HCT116 (cell line): ENCODE results near the gene DNHD1. TPM values are rescaled to one million over a fixed set of nuclear protein-coding genes. Genes with fewer than 3 reads are reported as not detected.

Experiments used
- ATAC-seq: fragments of 200-7000 bp; cut with Tn5 transposase; 2 replicates; pipeline ENCODE4 v1.9.1; 2020; ENCODE audit warnings: mild to moderate bottlenecking, moderate library complexity
- BruUV-seq: library from RNA; stranded (reverse); fragments of 400-500 nt; replicated peaks from 2 replicates; lab custom pipeline; 2021; lab: Mats Ljungman, UMichigan
- CTCF ChIA-PET: fragments of 300-600 bp; sonication (Branson Sonifier 250); formaldehyde crosslinking; loops from one replicate; lab custom pipeline; 2021; ENCODE audit warnings: antibody characterized with exemption; lab: Charles Lee
- POLR2A ChIA-PET: fragments of 300-600, 350-600 bp; sonication (Branson Sonifier 250); formaldehyde crosslinking; loops from one replicate; lab custom pipeline; 2021; ENCODE audit warnings: antibody characterized with exemption; lab: Charles Lee
- RAD21 ChIA-PET, 2 experiments: fragments of 300-600 bp; sonication (Branson Sonifier 250); formaldehyde crosslinking; loops; one replicate each; lab custom pipeline; 2023; ENCODE audit warnings: low total read pairs in 2 of 2; ENCODE audit not compliant: uncharacterized antibody in 2 of 2, unreplicated experiment in 2 of 2, low non-redundant PET in 1 of 2; lab: Charles Lee
- DNase-seq: peaks from one replicate; pipeline ENCODE4 v3.0.0-alpha.2; 2010; ENCODE audit warnings: low read depth, low spot score
- H2AFZ ChIP-seq: fragments of 200-600 bp; shearing (Covaris generic), sonication (generic); 2 replicates; pipeline ENCODE4 v1.6.1; 2017; ENCODE audit warnings: low read depth, mixed run types, mixed read lengths, antibody characterized with exemption, low read length; ENCODE audit not compliant: poor library complexity, severe bottlenecking
- H3K27ac ChIP-seq: 2 replicates; pipeline ENCODE4 v1.5.1; 2012; ENCODE audit warnings: low read depth, low read length
- H3K27me3 ChIP-seq: fragments of 200-600 bp; sonication (generic); 2 replicates; pipeline ENCODE4 v1.6.1; 2016; ENCODE audit warnings: mixed run types, low read length, mixed read lengths; ENCODE audit not compliant: insufficient read depth
- H3K36me3 ChIP-seq, 2 experiments: fragments of 200-500 bp in 1 of 2; fragments of 200-600 bp in 1 of 2; sonication (Bioruptor generic) in 1 of 2; sonication (generic) in 1 of 2; 2 replicates each; pipeline versions ENCODE4 v1.5.1 to v1.6.1; 2014 to 2016; ENCODE audit warnings: low read length in 2 of 2, inconsistent platforms in 1 of 2, mixed read lengths in 1 of 2, mixed run types in 1 of 2; ENCODE audit not compliant: insufficient read depth in 2 of 2, control insufficient read depth in 1 of 2
- H3K4me1 ChIP-seq, 2 experiments: fragments of 200-600 bp in 1 of 2; sonication (generic) in 1 of 2; 2 replicates each; pipeline versions ENCODE4 v1.5.1 to v1.6.1; 2012 to 2017; ENCODE audit warnings: low read length in 2 of 2, inconsistent platforms in 1 of 2, mild to moderate bottlenecking in 1 of 2, mixed read lengths in 1 of 2, mixed run types in 1 of 2, moderate library complexity in 1 of 2; ENCODE audit not compliant: insufficient read depth in 2 of 2, control insufficient read depth in 1 of 2
- H3K4me2 ChIP-seq: fragments of 200-600 bp; sonication (generic); 2 replicates; pipeline ENCODE4 v1.6.1; 2017; ENCODE audit warnings: mixed run types, low read length, mixed read lengths
- H3K4me3 ChIP-seq, 2 experiments: fragments of 200-600 bp in 1 of 2; sonication (generic) in 1 of 2; replicated peaks in 1 of 2; 2 replicates each; pipeline ENCODE4 v1.5.1; 2011 to 2016; ENCODE audit warnings: low read length in 2 of 2, control low read depth in 1 of 2, low read depth in 1 of 2, mild to moderate bottlenecking in 1 of 2, mixed read lengths in 1 of 2, mixed run types in 1 of 2
- H3K79me2 ChIP-seq: fragments of 200-600 bp; sonication (generic); 2 replicates; pipeline ENCODE4 v1.6.1; 2017; ENCODE audit warnings: mild to moderate bottlenecking, mixed run types, low read length, moderate library complexity, mixed read lengths; ENCODE audit not compliant: insufficient read depth
- H3K9ac ChIP-seq: fragments of 200-600 bp; sonication (generic); 2 replicates; pipeline ENCODE4 v1.6.1; 2016; ENCODE audit warnings: low read length, mixed read lengths
- H3K9me2 ChIP-seq: fragments of 200-600 bp; sonication (generic), shearing (Covaris generic); 2 replicates; pipeline ENCODE4 v1.6.1; 2017; ENCODE audit warnings: mixed run types, mild to moderate bottlenecking, moderate library complexity; ENCODE audit not compliant: insufficient read depth
- H3K9me3 ChIP-seq, 2 experiments: fragments of 200-500 bp in 1 of 2; fragments of 200-600 bp in 1 of 2; sonication (Bioruptor generic) in 1 of 2; sonication (generic) in 1 of 2; 2 replicates each; pipeline ENCODE4 v1.6.1; 2014 to 2017; ENCODE audit warnings: low read length in 2 of 2, mixed read lengths in 2 of 2, inconsistent platforms in 1 of 2, low read depth in 1 of 2, mild to moderate bottlenecking in 1 of 2, mixed run types in 1 of 2, moderate library complexity in 1 of 2; ENCODE audit not compliant: control insufficient read depth in 1 of 2, insufficient read depth in 1 of 2
- H4K20me1 ChIP-seq: fragments of 200-600 bp; sonication (generic), shearing (Covaris generic); 2 replicates; pipeline ENCODE4 v1.6.1; 2017; ENCODE audit warnings: mixed run types, mild to moderate bottlenecking, moderate library complexity; ENCODE audit not compliant: insufficient read depth
- CEBPB ChIP-seq: IDR thresholded peaks from 2 replicates; pipeline ENCODE4 v1.6.1; 2012; ENCODE audit warnings: low read depth
- EGR1 ChIP-seq: IDR thresholded peaks from 2 replicates; pipeline ENCODE4 v1.6.1; 2012; ENCODE audit warnings: low read depth
- POLR2AphosphoS5 ChIP-seq: IDR thresholded peaks from 2 replicates; pipeline ENCODE4 v1.6.1; 2011; ENCODE audit warnings: mild to moderate bottlenecking, low read depth, low read length, moderate library complexity
- ZFX ChIP-seq: fragments of 450-650 bp; IDR thresholded peaks from 2 replicates; pipeline ENCODE4 v1.6.1; 2017
- intact Hi-C: fragments of 100-400 bp; cut with micrococcal nuclease; formaldehyde crosslinking; loops from 2 replicates; pipeline ENCODE4 v1.10.0; 2022
- total RNA-seq: library from RNA; stranded (reverse); gene quantifications from one replicate; pipeline ENCODE4 v1.2.1, GENCODE V29; 2021; ENCODE audit not compliant: unreplicated experiment
- TF ChIP-seq, protein P1 (sequence below), 3 experiments: fragments of 200-600 bp in 1 of 3; sonication (generic) in 1 of 3; IDR thresholded peaks in 2 of 3; conservative IDR thresholded peaks in 1 of 3; 2 replicates each; pipeline ENCODE4 v1.5.1; 2012 to 2017; ENCODE audit warnings: low read depth in 2 of 3, low read length in 2 of 3, antibody characterized with exemption in 1 of 3, borderline replicate concordance in 1 of 3, control low read depth in 1 of 3, mild to moderate bottlenecking in 1 of 3, mixed read lengths in 1 of 3, mixed run types in 1 of 3, moderate library complexity in 1 of 3; ENCODE audit not compliant: insufficient read depth in 1 of 3
- TF ChIP-seq, protein P2 (sequence below): IDR thresholded peaks from 2 replicates; pipeline ENCODE4 v1.6.1; 2012

DNHD1 gene
- total RNA-seq, 1 experiment from 2014 or later = 8.0 TPM

DNA sequence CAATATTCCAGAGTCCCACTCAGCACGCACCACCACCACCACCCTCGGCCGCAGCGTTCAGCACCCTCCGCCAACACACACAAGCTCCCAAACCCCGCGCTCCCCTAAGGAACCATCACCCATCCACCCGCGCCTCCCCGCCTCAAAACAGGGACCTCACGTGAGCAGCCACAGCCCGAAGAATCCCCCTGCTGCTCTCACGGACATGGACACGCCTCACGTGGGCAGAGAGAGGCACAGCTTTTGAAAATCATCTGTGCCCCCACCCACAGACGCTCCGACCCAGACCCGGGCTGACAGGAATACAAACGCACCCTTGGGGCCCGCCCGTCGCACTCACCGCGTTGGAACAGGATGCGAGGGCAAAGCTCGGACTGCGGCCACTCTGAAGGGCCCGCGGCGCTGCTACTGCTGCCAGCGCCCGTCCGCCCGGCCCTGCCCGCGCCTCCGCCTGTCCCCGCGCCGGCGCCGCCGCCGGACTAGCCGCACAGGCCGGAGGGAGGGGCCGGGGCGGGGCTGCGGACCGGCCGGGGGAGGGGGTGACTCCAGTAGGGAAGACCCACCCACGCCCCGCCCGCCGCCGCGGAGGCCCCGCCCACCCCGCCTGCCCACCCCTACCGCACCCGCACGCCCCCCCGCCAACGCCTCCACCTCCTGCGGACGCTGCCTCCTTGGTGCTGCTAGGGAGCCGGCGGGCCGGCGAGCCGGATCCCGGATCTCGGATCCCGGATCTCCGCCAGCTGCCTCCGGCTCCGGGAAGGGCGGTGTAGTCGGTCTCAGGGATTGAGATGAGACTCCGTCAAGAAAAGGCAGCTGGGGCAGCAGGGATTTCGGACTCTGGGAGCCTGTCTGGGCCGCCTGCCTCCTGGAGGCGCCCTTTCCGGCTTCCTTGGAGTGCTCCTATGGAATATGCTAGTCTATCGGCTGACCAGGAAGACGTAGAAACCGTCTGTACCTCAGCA, 23.3 kb upstream of the DNHD1 start, which contains the start of gene TRIM3:
TSS of gene TRIM3 (minus strand) at position 491 of the 962 bp plus-strand sequence. CDS start 8,246 bp downstream, outside the sequence.
- TF ChIP-seq CEBPB = no peak
- TF ChIP-seq ZFX = peak; percentile 49; the same call in 1 of the 2 replicates
- TF ChIP-seq POLR2AphosphoS5 = peak; percentile 79
- peak; percentile 41; the same call in 1 of the 2 replicates for TF ChIP-seq EGR1
- TF ChIP-seq, protein P1, sequence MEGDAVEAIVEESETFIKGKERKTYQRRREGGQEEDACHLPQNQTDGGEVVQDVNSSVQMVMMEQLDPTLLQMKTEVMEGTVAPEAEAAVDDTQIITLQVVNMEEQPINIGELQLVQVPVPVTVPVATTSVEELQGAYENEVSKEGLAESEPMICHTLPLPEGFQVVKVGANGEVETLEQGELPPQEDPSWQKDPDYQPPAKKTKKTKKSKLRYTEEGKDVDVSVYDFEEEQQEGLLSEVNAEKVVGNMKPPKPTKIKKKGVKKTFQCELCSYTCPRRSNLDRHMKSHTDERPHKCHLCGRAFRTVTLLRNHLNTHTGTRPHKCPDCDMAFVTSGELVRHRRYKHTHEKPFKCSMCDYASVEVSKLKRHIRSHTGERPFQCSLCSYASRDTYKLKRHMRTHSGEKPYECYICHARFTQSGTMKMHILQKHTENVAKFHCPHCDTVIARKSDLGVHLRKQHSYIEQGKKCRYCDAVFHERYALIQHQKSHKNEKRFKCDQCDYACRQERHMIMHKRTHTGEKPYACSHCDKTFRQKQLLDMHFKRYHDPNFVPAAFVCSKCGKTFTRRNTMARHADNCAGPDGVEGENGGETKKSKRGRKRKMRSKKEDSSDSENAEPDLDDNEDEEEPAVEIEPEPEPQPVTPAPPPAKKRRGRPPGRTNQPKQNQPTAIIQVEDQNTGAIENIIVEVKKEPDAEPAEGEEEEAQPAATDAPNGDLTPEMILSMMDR (IDR thresholded peaks at IDR 0.05 in 2 of 3, conservative IDR thresholded peaks at IDR 0.05 in 1 of 3; ENCODE audit: borderline replicate concordance in 1 of 3, insufficient read depth in 1 of 3, low read depth in 2 of 3, low read length in 2 of 3) = peak in 1 of 3 experiments; percentile 32; a peak in 3 of 6 replicates
- TF ChIP-seq, protein P2, sequence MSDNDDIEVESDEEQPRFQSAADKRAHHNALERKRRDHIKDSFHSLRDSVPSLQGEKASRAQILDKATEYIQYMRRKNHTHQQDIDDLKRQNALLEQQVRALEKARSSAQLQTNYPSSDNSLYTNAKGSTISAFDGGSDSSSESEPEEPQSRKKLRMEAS = no peak; the same call in 1 of the 2 replicates
- peak within 1 kb of the TSS; percentile 95 for H3K4me2 ChIP-seq
- CTCF ChIA-PET = no interaction called here
- H4K20me1 ChIP-seq = no peaks in the 10 kb centered on the region
- H2AFZ ChIP-seq = no peak within 1 kb of the TSS
- H3K4me3 ChIP-seq = peak within 1 kb of the TSS; percentile 81 to 85
- no TSS peak for BruUV-seq
- peaks cover 6 to 32% of the 10 kb centered on the region in 2 experiments; a peak in 3 of 4 replicates for H3K4me1 ChIP-seq
- H3K36me3 ChIP-seq = peaks cover 3 to 21% of the 10 kb centered on the region in 2 experiments; a peak in 1 of 4 replicates
- peak within 1 kb of the TSS; percentile 74 for H3K9ac ChIP-seq
- RAD21 ChIA-PET = interaction anchor here in 1 of 2 experiments (0.6 kb wide), 1 partner anchor 95 kb away, joined by 3 read pairs; no protein-coding TSS in a partner anchor
- ATAC-seq (peak; percentile 80), DNase-seq (peak; percentile 60)
- peaks cover 3% of the 10 kb centered on the region; the same call in 1 of the 2 replicates for H3K79me2 ChIP-seq
- POLR2A ChIA-PET = interaction anchor here (0.8 to 1.6 kb wide), 3 partner anchors 8 to 101 kb away, joined by 3 to 5 read pairs (median 3); partner anchors contain the start of genes ARFIP2 and TIMM10B
- H3K27ac ChIP-seq = peak within 1 kb of the TSS; percentile 67
- intact Hi-C loops = no loop called here
- H3K9me3 ChIP-seq = no peaks in the 10 kb centered on the region
- H3K9me2 ChIP-seq = no peaks in the 10 kb centered on the region
- no peaks in the 10 kb centered on the region for H3K27me3 ChIP-seq
